HepG2 (cell line): ENCODE data around the gene HS3ST3B1. TPM values are rescaled to one million over a fixed set of nuclear protein-coding genes. Genes with fewer than 3 reads are reported as not detected.

ENCODE experiments used
- BCL6 ChIP-seq: IDR thresholded peaks from 2 replicates; pipeline ENCODE4 v1.6.1; 2016; ENCODE audit warnings: missing genetic modification reagents, missing compliant biosample characterization
- HCFC1 ChIP-seq: fragments of 150-350 bp; IDR thresholded peaks from 2 replicates; pipeline ENCODE4 v1.6.1; 2014; ENCODE audit warnings: low read depth, low read length
- NFKBIZ ChIP-seq: IDR thresholded peaks from 2 replicates; pipeline ENCODE4 v1.6.1; 2018; ENCODE audit warnings: missing genetic modification reagents, missing compliant biosample characterization
- NRL ChIP-seq: sonication (generic); formaldehyde crosslinking; IDR thresholded peaks from 2 replicates; pipeline ENCODE4 v1.5.0; 2020; ENCODE audit warnings: missing genetic modification reagents, mild to moderate bottlenecking, moderate library complexity, borderline replicate concordance
- POGZ ChIP-seq: sonication (generic); formaldehyde crosslinking; IDR thresholded peaks from 2 replicates; pipeline ENCODE4 v1.4.0; 2020; ENCODE audit warnings: mild to moderate bottlenecking, missing genetic modification reagents
- ZBTB21 ChIP-seq: sonication (generic); formaldehyde crosslinking; IDR thresholded peaks from 2 replicates; pipeline ENCODE4 v1.4.0; 2020; ENCODE audit warnings: missing genetic modification reagents
- ZNF354B ChIP-seq: sonication (generic); formaldehyde crosslinking; IDR thresholded peaks from 2 replicates; pipeline ENCODE4 v1.8.0; 2022; ENCODE audit warnings: mild to moderate bottlenecking, missing genetic modification reagents
- ZNF546 ChIP-seq: sonication (generic); formaldehyde crosslinking; conservative IDR thresholded peaks from 2 replicates; pipeline ENCODE4 v1.8.1; 2023; ENCODE audit warnings: mild to moderate bottlenecking, missing genetic modification reagents
- ZNF598 ChIP-seq: sonication (generic); formaldehyde crosslinking; IDR thresholded peaks from 2 replicates; pipeline ENCODE4 v1.5.1; 2020; ENCODE audit warnings: mild to moderate bottlenecking, missing genetic modification reagents, borderline replicate concordance
- ZNF619 ChIP-seq: sonication (generic); formaldehyde crosslinking; IDR thresholded peaks from 2 replicates; pipeline ENCODE4 v1.4.0; 2020; ENCODE audit warnings: mild to moderate bottlenecking, missing genetic modification reagents
- ZSCAN25 ChIP-seq: sonication (generic); formaldehyde crosslinking; IDR thresholded peaks from 2 replicates; pipeline ENCODE4 v1.8.0; 2022; ENCODE audit warnings: mild to moderate bottlenecking, missing genetic modification reagents
- polyA plus RNA-seq, 8 experiments: library from polyadenylated mRNA; depleted of rRNA in 3 of 8; stranded (reverse) in 7 of 8; unstranded in 1 of 8; fragments of >200 nt; fragmentation: Illumina TruSeq in 4 of 8; extraction: Trizol in 4 of 8; gene quantifications; 2 replicates each; pipeline versions ENCODE4 v1.2.1 to v1.2.3, GENCODE V29; 2011 to 2016; ENCODE audit warnings: low read depth in 4 of 8, missing spikeins in 1 of 8, mixed read lengths in 1 of 8; ENCODE audit not compliant: insufficient read depth in 1 of 8
- total RNA-seq, 5 experiments: library from RNA; depleted of rRNA; stranded (reverse); fragments of >200 nt; fragmentation: Illumina TruSeq; extraction: Trizol; gene quantifications; 2 replicates each; pipeline ENCODE4 v1.2.3, GENCODE V29; 2016; ENCODE audit warnings: low read depth in 1 of 5
- TF ChIP-seq, protein P1 (sequence below): sonication (generic); formaldehyde crosslinking; IDR thresholded peaks from 2 replicates; pipeline ENCODE4 v1.5.0; 2020; ENCODE audit warnings: mild to moderate bottlenecking, missing genetic modification reagents, borderline replicate concordance
- TF ChIP-seq, protein P2 (sequence below), 2 experiments: IDR thresholded peaks; 2 replicates each; pipeline ENCODE4 v1.6.1; 2011 to 2012; ENCODE audit warnings: low read length in 2 of 2, borderline replicate concordance in 1 of 2, low read depth in 1 of 2, mild to moderate bottlenecking in 1 of 2, moderate library complexity in 1 of 2
- TF ChIP-seq, protein P3 (sequence below), 2 experiments: sonication (generic) in 1 of 2; formaldehyde crosslinking in 1 of 2; IDR thresholded peaks; 2 replicates each; pipeline versions ENCODE4 v1.4.0 to v1.6.1; 2018 to 2020; ENCODE audit warnings: missing genetic modification reagents in 2 of 2, borderline replicate concordance in 1 of 2, low read depth in 1 of 2, mild to moderate bottlenecking in 1 of 2, missing biosample characterization in 1 of 2
- TF ChIP-seq, protein P4 (sequence below): IDR thresholded peaks from 2 replicates; pipeline ENCODE4 v1.6.1; 2018; ENCODE audit warnings: missing genetic modification reagents, mild to moderate bottlenecking, missing compliant biosample characterization
- TF ChIP-seq, protein P5 (sequence below): sonication (generic); formaldehyde crosslinking; IDR thresholded peaks from 2 replicates; pipeline ENCODE4 v1.8.0; 2022; ENCODE audit warnings: mild to moderate bottlenecking, missing genetic modification reagents, moderate library complexity

HS3ST3B1 gene
- total and polyA plus RNA-seq, 2 of the 13 experiments (the other 11 are each of a cell fraction or from before 2014, with no cell fraction given), result 15.7 to 39.5 TPM

DNA sequence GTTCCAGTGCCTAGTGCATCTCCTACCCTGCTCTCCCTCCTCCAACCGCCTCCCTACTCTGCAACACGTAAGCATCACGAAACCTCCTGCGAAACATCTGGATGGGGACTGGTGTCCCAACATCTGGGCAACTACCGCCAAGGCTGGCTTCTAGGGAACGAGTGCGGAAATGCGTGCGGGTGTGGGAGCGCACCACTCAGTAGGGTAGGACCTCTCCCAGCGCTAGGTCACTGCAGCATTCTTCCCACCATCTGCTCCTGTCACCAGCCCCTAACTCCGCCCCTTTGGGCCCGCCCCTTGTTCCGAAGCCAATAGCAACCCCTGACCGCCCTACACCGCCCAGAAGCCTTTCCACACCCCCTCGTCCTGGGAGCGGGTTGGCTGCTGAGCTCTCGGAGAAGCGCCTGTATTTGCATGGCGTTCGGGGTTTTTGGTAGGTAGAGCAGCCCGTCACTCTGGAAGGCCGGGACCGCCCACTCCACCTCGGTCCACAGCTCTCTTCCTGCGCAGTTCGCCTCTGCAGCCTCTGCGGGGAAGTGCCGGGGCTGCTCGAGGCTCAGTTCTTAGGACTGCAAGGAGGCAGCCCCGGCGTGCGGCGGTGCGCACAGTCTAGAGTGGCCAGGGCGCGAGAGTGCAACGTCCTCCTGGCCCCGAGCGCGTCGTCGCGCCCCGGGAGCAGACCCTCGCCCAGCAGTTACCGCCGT is at the start of gene HS3ST3B1 (continued):
- TF ChIP-seq, protein P1, sequence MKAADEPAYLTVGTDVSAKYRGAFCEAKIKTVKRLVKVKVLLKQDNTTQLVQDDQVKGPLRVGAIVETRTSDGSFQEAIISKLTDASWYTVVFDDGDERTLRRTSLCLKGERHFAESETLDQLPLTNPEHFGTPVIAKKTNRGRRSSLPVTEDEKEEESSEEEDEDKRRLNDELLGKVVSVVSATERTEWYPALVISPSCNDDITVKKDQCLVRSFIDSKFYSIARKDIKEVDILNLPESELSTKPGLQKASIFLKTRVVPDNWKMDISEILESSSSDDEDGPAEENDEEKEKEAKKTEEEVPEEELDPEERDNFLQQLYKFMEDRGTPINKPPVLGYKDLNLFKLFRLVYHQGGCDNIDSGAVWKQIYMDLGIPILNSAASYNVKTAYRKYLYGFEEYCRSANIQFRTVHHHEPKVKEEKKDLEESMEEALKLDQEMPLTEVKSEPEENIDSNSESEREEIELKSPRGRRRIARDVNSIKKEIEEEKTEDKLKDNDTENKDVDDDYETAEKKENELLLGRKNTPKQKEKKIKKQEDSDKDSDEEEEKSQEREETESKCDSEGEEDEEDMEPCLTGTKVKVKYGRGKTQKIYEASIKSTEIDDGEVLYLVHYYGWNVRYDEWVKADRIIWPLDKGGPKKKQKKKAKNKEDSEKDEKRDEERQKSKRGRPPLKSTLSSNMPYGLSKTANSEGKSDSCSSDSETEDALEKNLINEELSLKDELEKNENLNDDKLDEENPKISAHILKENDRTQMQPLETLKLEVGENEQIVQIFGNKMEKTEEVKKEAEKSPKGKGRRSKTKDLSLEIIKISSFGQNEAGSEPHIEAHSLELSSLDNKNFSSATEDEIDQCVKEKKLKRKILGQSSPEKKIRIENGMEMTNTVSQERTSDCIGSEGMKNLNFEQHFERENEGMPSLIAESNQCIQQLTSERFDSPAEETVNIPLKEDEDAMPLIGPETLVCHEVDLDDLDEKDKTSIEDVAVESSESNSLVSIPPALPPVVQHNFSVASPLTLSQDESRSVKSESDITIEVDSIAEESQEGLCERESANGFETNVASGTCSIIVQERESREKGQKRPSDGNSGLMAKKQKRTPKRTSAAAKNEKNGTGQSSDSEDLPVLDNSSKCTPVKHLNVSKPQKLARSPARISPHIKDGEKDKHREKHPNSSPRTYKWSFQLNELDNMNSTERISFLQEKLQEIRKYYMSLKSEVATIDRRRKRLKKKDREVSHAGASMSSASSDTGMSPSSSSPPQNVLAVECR (CRISPR knock-in tag), result peak; percentile 92; the same call in 1 of the 2 replicates
- no peak for TF ChIP-seq NFKBIZ
- no peak for TF ChIP-seq POGZ (CRISPR knock-in tag)
- TF ChIP-seq, protein P2, sequence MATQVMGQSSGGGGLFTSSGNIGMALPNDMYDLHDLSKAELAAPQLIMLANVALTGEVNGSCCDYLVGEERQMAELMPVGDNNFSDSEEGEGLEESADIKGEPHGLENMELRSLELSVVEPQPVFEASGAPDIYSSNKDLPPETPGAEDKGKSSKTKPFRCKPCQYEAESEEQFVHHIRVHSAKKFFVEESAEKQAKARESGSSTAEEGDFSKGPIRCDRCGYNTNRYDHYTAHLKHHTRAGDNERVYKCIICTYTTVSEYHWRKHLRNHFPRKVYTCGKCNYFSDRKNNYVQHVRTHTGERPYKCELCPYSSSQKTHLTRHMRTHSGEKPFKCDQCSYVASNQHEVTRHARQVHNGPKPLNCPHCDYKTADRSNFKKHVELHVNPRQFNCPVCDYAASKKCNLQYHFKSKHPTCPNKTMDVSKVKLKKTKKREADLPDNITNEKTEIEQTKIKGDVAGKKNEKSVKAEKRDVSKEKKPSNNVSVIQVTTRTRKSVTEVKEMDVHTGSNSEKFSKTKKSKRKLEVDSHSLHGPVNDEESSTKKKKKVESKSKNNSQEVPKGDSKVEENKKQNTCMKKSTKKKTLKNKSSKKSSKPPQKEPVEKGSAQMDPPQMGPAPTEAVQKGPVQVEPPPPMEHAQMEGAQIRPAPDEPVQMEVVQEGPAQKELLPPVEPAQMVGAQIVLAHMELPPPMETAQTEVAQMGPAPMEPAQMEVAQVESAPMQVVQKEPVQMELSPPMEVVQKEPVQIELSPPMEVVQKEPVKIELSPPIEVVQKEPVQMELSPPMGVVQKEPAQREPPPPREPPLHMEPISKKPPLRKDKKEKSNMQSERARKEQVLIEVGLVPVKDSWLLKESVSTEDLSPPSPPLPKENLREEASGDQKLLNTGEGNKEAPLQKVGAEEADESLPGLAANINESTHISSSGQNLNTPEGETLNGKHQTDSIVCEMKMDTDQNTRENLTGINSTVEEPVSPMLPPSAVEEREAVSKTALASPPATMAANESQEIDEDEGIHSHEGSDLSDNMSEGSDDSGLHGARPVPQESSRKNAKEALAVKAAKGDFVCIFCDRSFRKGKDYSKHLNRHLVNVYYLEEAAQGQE (IDR thresholded peaks at IDR 0.05; ENCODE audit: borderline replicate concordance in 1 of 2, low read depth in 1 of 2, low read length in 2 of 2), result peak in 1 of 2 experiments; percentile 85; a peak in 3 of 4 replicates
- TF ChIP-seq ZNF598 (CRISPR knock-in tag), result no peak
- TF ChIP-seq, protein P3, sequence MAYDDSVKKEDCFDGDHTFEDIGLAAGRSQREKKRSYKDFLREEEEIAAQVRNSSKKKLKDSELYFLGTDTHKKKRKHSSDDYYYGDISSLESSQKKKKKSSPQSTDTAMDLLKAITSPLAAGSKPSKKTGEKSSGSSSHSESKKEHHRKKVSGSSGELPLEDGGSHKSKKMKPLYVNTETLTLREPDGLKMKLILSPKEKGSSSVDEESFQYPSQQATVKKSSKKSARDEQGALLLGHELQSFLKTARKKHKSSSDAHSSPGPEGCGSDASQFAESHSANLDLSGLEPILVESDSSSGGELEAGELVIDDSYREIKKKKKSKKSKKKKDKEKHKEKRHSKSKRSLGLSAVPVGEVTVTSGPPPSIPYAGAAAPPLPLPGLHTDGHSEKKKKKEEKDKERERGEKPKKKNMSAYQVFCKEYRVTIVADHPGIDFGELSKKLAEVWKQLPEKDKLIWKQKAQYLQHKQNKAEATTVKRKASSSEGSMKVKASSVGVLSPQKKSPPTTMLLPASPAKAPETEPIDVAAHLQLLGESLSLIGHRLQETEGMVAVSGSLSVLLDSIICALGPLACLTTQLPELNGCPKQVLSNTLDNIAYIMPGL (CRISPR knock-in tag; IDR thresholded peaks at IDR 0.05; ENCODE audit: borderline replicate concordance in 1 of 2, low read depth in 1 of 2), result peak; percentile 83 to 92
- no peak for TF ChIP-seq HCFC1
- no peak for TF ChIP-seq ZNF354B (CRISPR knock-in tag)
- peak; percentile 11; the same call in 1 of the 2 replicates for TF ChIP-seq ZBTB21 (CRISPR knock-in tag)
- TF ChIP-seq ZNF546, result peak; percentile 83; the same call in 1 of the 2 replicates
- TF ChIP-seq, protein P4, sequence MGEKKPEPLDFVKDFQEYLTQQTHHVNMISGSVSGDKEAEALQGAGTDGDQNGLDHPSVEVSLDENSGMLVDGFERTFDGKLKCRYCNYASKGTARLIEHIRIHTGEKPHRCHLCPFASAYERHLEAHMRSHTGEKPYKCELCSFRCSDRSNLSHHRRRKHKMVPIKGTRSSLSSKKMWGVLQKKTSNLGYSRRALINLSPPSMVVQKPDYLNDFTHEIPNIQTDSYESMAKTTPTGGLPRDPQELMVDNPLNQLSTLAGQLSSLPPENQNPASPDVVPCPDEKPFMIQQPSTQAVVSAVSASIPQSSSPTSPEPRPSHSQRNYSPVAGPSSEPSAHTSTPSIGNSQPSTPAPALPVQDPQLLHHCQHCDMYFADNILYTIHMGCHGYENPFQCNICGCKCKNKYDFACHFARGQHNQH (CRISPR knock-in tag), result peak; percentile 80; the same call in 1 of the 2 replicates
- TF ChIP-seq, protein P5, sequence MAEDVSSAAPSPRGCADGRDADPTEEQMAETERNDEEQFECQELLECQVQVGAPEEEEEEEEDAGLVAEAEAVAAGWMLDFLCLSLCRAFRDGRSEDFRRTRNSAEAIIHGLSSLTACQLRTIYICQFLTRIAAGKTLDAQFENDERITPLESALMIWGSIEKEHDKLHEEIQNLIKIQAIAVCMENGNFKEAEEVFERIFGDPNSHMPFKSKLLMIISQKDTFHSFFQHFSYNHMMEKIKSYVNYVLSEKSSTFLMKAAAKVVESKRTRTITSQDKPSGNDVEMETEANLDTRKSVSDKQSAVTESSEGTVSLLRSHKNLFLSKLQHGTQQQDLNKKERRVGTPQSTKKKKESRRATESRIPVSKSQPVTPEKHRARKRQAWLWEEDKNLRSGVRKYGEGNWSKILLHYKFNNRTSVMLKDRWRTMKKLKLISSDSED, result no peak
- TF ChIP-seq NRL (CRISPR knock-in tag), result peak; percentile 10; the same call in 1 of the 2 replicates
- TF ChIP-seq ZNF619 (CRISPR knock-in tag), result peak; percentile 66; the same call in 1 of the 2 replicates
- TF ChIP-seq BCL6 (CRISPR knock-in tag), result peak; percentile 33
- no peak for TF ChIP-seq ZSCAN25 (CRISPR knock-in tag)
